ENCODE results near the gene LMAN2. TPM values are rescaled to one million over a fixed set of nuclear protein-coding genes. Genes with fewer than 3 reads are reported as not detected.

The LMAN2 gene
- total RNA-seq, 2 donors from 2014 or later = 119 to 128 TPM

GRCh38 chr5:177393990-177394389 is 42.5 kb upstream of the LMAN2 start:
- WGBS, 2 experiments (ENCODE audit: insufficient coverage in 1 of 2, insufficient read length in 1 of 2) = 83 to 88% methylated on average over 4 to 5 of the region's 5 CpGs
- no peak for DNase-seq
- H3K27me3 Mint-ChIP-seq (ENCODE audit: insufficient read depth) = peaks cover 44% of the 10 kb centered on the region
- H3K4me1 Mint-ChIP-seq = peaks cover 8% of the 10 kb centered on the region
- Histone ChIP-seq H3K27me3 (ENCODE audit: control insufficient read depth, insufficient read depth, low read length, poor library complexity, severe bottlenecking) (peaks cover 13% of the 10 kb centered on the region), H3K9me3 (ENCODE audit: control insufficient read depth, low read length) (no peaks in the 10 kb centered on the region), H3K4me1 (ENCODE audit: control insufficient read depth, insufficient read depth, low read length) (no peaks in the 10 kb centered on the region), H3K4me3 (ENCODE audit: low read length) (no peak overlapping the region), H3K9ac (ENCODE audit: extremely low read depth, low read length, poor library complexity, severe bottlenecking) (no peak overlapping the region), H3K27ac (ENCODE audit: low read depth, low read length) (no peak overlapping the region), H3K36me3 (ENCODE audit: control insufficient read depth, insufficient read depth, low read length) (no peaks in the 10 kb centered on the region)
- H3K36me3 Mint-ChIP-seq (ENCODE audit: low read depth) = no peaks in the 10 kb centered on the region
- H3K27ac Mint-ChIP-seq = no peak overlapping the region
- no peak for TF ChIP-seq CTCF (conservative IDR thresholded peaks at IDR 0.05)
- no peaks in the 10 kb centered on the region for H3K9me3 Mint-ChIP-seq
- H3K4me3 Mint-ChIP-seq = no peak overlapping the region

GRCh38 chr5:177393206-177393765 is 41.8 kb upstream of the LMAN2 start:
- H3K4me3 ChIP-seq (ENCODE audit: low read length) = no peak overlapping the region
- H3K4me1 ChIP-seq (ENCODE audit: control insufficient read depth, insufficient read depth, low read length) = no peaks in the 10 kb centered on the region
- H3K27ac ChIP-seq (ENCODE audit: low read depth, low read length) = no peak overlapping the region
- Mint-ChIP-seq H3K27ac (no peak overlapping the region), H3K9me3 (no peaks in the 10 kb centered on the region), H3K27me3 (ENCODE audit: insufficient read depth) (peaks cover 46% of the 10 kb centered on the region), H3K4me3 (no peak overlapping the region), H3K36me3 (ENCODE audit: low read depth) (no peaks in the 10 kb centered on the region), H3K4me1 (peaks cover 8% of the 10 kb centered on the region)
- H3K9ac ChIP-seq (ENCODE audit: extremely low read depth, low read length, poor library complexity, severe bottlenecking) = no peak overlapping the region
- H3K27me3 ChIP-seq (ENCODE audit: control insufficient read depth, insufficient read depth, low read length, poor library complexity, severe bottlenecking) = peaks cover 17% of the 10 kb centered on the region
- 88 to 100% methylated on average over 1 of the region's 1 CpG for WGBS, 2 experiments (ENCODE audit: insufficient coverage in 1 of 2, insufficient read length in 1 of 2)
- H3K36me3 ChIP-seq (ENCODE audit: control insufficient read depth, insufficient read depth, low read length) = no peaks in the 10 kb centered on the region
- TF ChIP-seq CTCF (conservative IDR thresholded peaks at IDR 0.05) = no peak
- H3K9me3 ChIP-seq (ENCODE audit: control insufficient read depth, low read length) = no peaks in the 10 kb centered on the region
- DNase-seq = no peak

DNA sequence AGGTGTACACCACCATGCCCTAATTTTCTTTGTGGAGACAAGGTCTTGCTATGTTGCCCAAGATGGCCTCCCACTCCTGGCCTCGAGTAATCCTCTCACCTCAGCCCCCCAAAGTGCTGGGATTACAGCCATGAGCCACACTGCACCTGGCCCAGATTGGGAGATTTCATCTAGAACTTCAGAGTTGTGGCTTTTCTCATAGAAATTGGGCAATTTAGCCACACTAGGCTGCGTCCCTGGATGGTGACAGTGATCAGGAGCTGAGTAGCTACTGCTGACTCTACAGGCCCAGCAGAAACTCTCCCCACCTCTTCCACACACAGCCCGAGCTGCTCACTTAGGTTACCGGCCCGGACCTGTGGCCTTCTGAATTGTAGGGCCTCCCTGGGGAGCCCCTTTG is 41.3 kb upstream of the LMAN2 start:
- Mint-ChIP-seq H3K27ac (no peak overlapping the region), H3K4me3 (no peak overlapping the region), H3K27me3 (ENCODE audit: insufficient read depth) (peaks cover 48% of the 10 kb centered on the region), H3K4me1 (peaks cover 8% of the 10 kb centered on the region), H3K36me3 (ENCODE audit: low read depth) (no peaks in the 10 kb centered on the region), H3K9me3 (no peaks in the 10 kb centered on the region)
- Histone ChIP-seq H3K4me3 (ENCODE audit: low read length) (no peak overlapping the region), H3K4me1 (ENCODE audit: control insufficient read depth, insufficient read depth, low read length) (no peaks in the 10 kb centered on the region), H3K27me3 (ENCODE audit: control insufficient read depth, insufficient read depth, low read length, poor library complexity, severe bottlenecking) (peaks cover 17% of the 10 kb centered on the region), H3K36me3 (ENCODE audit: control insufficient read depth, insufficient read depth, low read length) (no peaks in the 10 kb centered on the region), H3K9me3 (ENCODE audit: control insufficient read depth, low read length) (no peaks in the 10 kb centered on the region), H3K27ac (ENCODE audit: low read depth, low read length) (no peak overlapping the region), H3K9ac (ENCODE audit: extremely low read depth, low read length, poor library complexity, severe bottlenecking) (no peak overlapping the region)
- DNase-seq = no peak
- TF ChIP-seq CTCF (conservative IDR thresholded peaks at IDR 0.05) = no peak
- 85 to 100% methylated on average over 3 to 5 of the region's 5 CpGs for WGBS, 2 experiments (ENCODE audit: insufficient coverage in 1 of 2, insufficient read length in 1 of 2)

Data from endodermal cell (in vitro differentiated cells).